ENCODE results near the gene SEC14L6. TPM values are rescaled to one million over a fixed set of nuclear protein-coding genes. Genes with fewer than 3 reads are reported as not detected.

Gene SEC14L6
- total RNA-seq, 1 experiment from 2014 or later, result not detected

DNA sequence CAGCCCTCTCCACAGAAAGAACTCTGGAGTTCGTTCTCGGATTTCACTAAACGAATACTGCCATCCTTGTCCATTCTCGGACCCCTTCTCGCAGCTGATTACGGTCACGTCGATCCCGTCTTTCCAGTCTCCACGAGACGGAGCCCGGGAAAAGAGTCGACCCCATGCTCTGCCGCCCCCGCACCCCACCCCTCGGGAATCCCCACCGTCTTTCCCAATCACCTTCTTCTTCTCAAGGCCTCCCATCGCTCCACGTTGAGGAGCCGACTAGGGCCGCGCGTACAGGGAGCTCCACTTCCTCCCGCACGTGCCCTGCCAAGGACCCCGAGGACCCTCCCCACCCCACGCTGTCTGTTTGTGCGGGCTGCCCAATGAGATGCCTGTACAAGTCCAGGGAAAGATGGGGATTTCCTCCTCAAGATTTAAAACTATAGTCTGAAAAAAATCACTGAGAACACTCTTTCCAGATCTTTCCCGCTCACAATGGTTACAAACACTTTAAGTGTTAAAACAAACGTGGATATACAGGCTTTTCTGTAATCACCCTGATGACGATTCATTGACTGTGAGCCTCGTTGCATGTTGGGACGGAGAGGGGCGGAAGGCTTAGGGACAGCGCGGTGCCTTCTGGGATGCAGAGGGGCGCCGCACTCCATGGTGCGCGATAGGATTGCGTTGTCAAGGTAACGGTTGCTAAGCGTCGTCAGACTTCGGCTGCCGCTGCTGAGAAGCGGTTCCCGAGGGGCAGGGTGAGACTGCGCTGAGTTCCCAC is 45.2 kb upstream of the SEC14L6 start, which contains the start of gene PES1:
Gene PES1, minus strand, starts transcription at position 323 of the 772 bp plus-strand sequence. Its CDS starts 77 bp downstream, at position 246.
- Histone ChIP-seq H3K9me3 (ENCODE audit: control insufficient read depth, insufficient read depth, low read depth, low read length) (no peaks in the 10 kb centered on the region), H3K4me3 (ENCODE audit: low read depth in 2 of 2, low read length in 2 of 2) (peak within 1 kb of the TSS; percentile 97 to 98), H3K27ac (ENCODE audit: low read length) (peak within 1 kb of the TSS; percentile 96), H3K4me1 (ENCODE audit: control insufficient read depth, insufficient read depth, low read length) (peaks cover 11% of the 10 kb centered on the region), H3K36me3 (ENCODE audit: control insufficient read depth, insufficient read depth, low read length) (peaks cover 19% of the 10 kb centered on the region), H3K27me3 (ENCODE audit: control insufficient read depth, insufficient read depth, low read length) (no peaks in the 10 kb centered on the region)
- peak; percentile 93 for DNase-seq (ENCODE audit: low read depth, low spot score)
- TF ChIP-seq POLR2AphosphoS5 (IDR thresholded peaks at IDR 0.05; ENCODE audit: low read depth, low read length) (peak; percentile 57; the same call in 1 of the 2 replicates), TCF7L2 (IDR thresholded peaks at IDR 0.05; ENCODE audit: low read depth, low read length) (no peak)
- TF ChIP-seq, protein P1, sequence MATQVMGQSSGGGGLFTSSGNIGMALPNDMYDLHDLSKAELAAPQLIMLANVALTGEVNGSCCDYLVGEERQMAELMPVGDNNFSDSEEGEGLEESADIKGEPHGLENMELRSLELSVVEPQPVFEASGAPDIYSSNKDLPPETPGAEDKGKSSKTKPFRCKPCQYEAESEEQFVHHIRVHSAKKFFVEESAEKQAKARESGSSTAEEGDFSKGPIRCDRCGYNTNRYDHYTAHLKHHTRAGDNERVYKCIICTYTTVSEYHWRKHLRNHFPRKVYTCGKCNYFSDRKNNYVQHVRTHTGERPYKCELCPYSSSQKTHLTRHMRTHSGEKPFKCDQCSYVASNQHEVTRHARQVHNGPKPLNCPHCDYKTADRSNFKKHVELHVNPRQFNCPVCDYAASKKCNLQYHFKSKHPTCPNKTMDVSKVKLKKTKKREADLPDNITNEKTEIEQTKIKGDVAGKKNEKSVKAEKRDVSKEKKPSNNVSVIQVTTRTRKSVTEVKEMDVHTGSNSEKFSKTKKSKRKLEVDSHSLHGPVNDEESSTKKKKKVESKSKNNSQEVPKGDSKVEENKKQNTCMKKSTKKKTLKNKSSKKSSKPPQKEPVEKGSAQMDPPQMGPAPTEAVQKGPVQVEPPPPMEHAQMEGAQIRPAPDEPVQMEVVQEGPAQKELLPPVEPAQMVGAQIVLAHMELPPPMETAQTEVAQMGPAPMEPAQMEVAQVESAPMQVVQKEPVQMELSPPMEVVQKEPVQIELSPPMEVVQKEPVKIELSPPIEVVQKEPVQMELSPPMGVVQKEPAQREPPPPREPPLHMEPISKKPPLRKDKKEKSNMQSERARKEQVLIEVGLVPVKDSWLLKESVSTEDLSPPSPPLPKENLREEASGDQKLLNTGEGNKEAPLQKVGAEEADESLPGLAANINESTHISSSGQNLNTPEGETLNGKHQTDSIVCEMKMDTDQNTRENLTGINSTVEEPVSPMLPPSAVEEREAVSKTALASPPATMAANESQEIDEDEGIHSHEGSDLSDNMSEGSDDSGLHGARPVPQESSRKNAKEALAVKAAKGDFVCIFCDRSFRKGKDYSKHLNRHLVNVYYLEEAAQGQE (IDR thresholded peaks at IDR 0.05; ENCODE audit: insufficient read depth in 1 of 2, low read depth in 2 of 2, low read length in 1 of 2), result no peak
- ChIA-PET POLR2A (no interaction called here), CTCF (interaction anchor here (0.6 kb wide), 1 partner anchor 117 kb away, joined by 3 read pairs; no protein-coding TSS in a partner anchor)
- BruUV-seq (replicated peaks), result no TSS peak
- intact Hi-C loops (cut with micrococcal nuclease; ENCODE audit: unreplicated experiment) (no loop called here), in situ Hi-C loops (cut with HindIII; ENCODE audit: low pct_unique_long_range_greater_than_20kb, low sequenced_read_pairs) (no loop called here)
- ATAC-seq, result peak; percentile 100

DNA sequence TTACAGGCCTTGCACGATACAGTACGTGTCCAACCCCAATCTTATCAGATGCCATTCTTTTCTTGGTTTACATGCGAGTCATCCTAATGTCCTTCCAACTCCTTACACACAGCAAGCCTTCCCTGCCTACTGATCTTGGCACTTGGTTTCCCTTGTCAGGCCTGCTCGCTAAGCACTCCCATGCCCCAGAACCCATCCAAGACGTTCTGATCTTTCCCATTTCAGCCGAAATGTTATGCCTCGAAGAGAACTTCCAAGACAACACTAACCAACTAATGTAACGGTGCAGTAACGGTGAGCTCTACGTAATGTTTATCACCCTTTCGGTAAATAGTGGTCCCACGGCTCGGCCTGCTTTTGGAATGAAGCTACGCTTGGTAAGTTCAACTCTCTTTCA is 44.6 kb upstream of the SEC14L6 start:
- intact Hi-C loops (cut with micrococcal nuclease; ENCODE audit: unreplicated experiment) (no loop called here), in situ Hi-C loops (cut with HindIII; ENCODE audit: low pct_unique_long_range_greater_than_20kb, low sequenced_read_pairs) (no loop called here)
- no peaks in the 10 kb centered on the region for H3K27me3 ChIP-seq (ENCODE audit: control insufficient read depth, insufficient read depth, low read length)
- DNase-seq (ENCODE audit: low read depth, low spot score) (no peak), ATAC-seq (no peak)
- peaks cover 19% of the 10 kb centered on the region for H3K36me3 ChIP-seq (ENCODE audit: control insufficient read depth, insufficient read depth, low read length)
- peak overlapping the region; percentile 96 for H3K27ac ChIP-seq (ENCODE audit: low read length)
- BruUV-seq (replicated peaks), result no TSS peak
- CTCF ChIA-PET, result no interaction called here
- no peaks in the 10 kb centered on the region for H3K9me3 ChIP-seq (ENCODE audit: control insufficient read depth, insufficient read depth, low read depth, low read length)
- TF ChIP-seq, protein P2, sequence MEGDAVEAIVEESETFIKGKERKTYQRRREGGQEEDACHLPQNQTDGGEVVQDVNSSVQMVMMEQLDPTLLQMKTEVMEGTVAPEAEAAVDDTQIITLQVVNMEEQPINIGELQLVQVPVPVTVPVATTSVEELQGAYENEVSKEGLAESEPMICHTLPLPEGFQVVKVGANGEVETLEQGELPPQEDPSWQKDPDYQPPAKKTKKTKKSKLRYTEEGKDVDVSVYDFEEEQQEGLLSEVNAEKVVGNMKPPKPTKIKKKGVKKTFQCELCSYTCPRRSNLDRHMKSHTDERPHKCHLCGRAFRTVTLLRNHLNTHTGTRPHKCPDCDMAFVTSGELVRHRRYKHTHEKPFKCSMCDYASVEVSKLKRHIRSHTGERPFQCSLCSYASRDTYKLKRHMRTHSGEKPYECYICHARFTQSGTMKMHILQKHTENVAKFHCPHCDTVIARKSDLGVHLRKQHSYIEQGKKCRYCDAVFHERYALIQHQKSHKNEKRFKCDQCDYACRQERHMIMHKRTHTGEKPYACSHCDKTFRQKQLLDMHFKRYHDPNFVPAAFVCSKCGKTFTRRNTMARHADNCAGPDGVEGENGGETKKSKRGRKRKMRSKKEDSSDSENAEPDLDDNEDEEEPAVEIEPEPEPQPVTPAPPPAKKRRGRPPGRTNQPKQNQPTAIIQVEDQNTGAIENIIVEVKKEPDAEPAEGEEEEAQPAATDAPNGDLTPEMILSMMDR (IDR thresholded peaks at IDR 0.05), result no peak
- TF ChIP-seq TCF7L2 (IDR thresholded peaks at IDR 0.05; ENCODE audit: low read depth, low read length) (no peak), SIN3A (IDR thresholded peaks at IDR 0.05; ENCODE audit: borderline replicate concordance, insufficient read depth, low read depth, low read length) (no peak), POLR2AphosphoS5 (IDR thresholded peaks at IDR 0.05; ENCODE audit: low read depth, low read length) (no peak)
- TF ChIP-seq, protein P1 (IDR thresholded peaks at IDR 0.05; ENCODE audit: insufficient read depth in 1 of 2, low read depth in 2 of 2, low read length in 1 of 2), result no peak
- peaks cover 11% of the 10 kb centered on the region for H3K4me1 ChIP-seq (ENCODE audit: control insufficient read depth, insufficient read depth, low read length)
- peak overlapping the region; percentile 97 to 98 for H3K4me3 ChIP-seq (ENCODE audit: low read depth in 2 of 2, low read length in 2 of 2)
- POLR2A ChIA-PET, result no interaction called here

Measured in Panc1 (cell line).